Caco-2 (cell line): ENCODE data around the gene FOXF2. TPM values are rescaled to one million over a fixed set of nuclear protein-coding genes. Genes with fewer than 3 reads are reported as not detected.

Source experiments
- BruUV-seq: library from RNA; stranded (reverse); fragments of 400-500 nt; replicated peaks from 2 replicates; lab custom pipeline; 2021; lab: Mats Ljungman, UMichigan
- CTCF ChIA-PET: fragments of 300-600 bp; sonication (Branson Sonifier 250); formaldehyde crosslinking; loops from one replicate; lab custom pipeline; 2022; ENCODE audit warnings: antibody characterized with exemption; lab: Charles Lee
- POLR2A ChIA-PET: fragments of 300-600 bp; sonication (Branson Sonifier 250); formaldehyde crosslinking; loops from one replicate; lab custom pipeline; 2022; ENCODE audit warnings: antibody characterized with exemption; lab: Charles Lee
- DNase-seq, 2 experiments: peaks; one replicate each; pipeline versions ENCODE4 v3.0.0 to v3.0.0-alpha.2; 2020 to 2022
- H3K27me3 ChIP-seq: replicated peaks from 2 replicates; pipeline ENCODE4 v1.6.0; 2011; ENCODE audit warnings: low read length; ENCODE audit not compliant: control insufficient read depth, insufficient read depth
- H3K36me3 ChIP-seq: 2 replicates; pipeline ENCODE4 v1.5.1; 2011; ENCODE audit warnings: low read length; ENCODE audit not compliant: control insufficient read depth, insufficient read depth
- H3K4me1 ChIP-seq: fragments of 250-450 bp; sonication (Bioruptor Pico); 2 replicates; pipeline ENCODE4 v1.5.1; 2020; ENCODE audit warnings: mild to moderate bottlenecking
- H3K4me3 ChIP-seq: 2 replicates; pipeline ENCODE4 v1.5.1; 2011; ENCODE audit warnings: low read depth, mild to moderate bottlenecking, control low read depth, low read length
- H3K9me3 ChIP-seq: fragments of 250-450 bp; sonication (Bioruptor Pico); 2 replicates; pipeline ENCODE4 v1.5.1; 2020; ENCODE audit warnings: mild to moderate bottlenecking, moderate library complexity
- H3K27ac Mint-ChIP-seq: one replicate; pipeline ENCODE4 v1.8.0; 2022; ENCODE audit warnings: mixed read lengths; ENCODE audit not compliant: unreplicated experiment
- H3K27me3 Mint-ChIP-seq: one replicate; pipeline ENCODE4 v1.8.0; 2022; ENCODE audit warnings: mixed read lengths; ENCODE audit not compliant: insufficient read depth, unreplicated experiment
- H3K36me3 Mint-ChIP-seq: one replicate; pipeline ENCODE4 v1.8.0; 2022; ENCODE audit warnings: mild to moderate bottlenecking, mixed read lengths; ENCODE audit not compliant: insufficient read depth, unreplicated experiment
- H3K4me1 Mint-ChIP-seq: one replicate; pipeline ENCODE4 v1.8.0; 2022; ENCODE audit warnings: low read depth, mixed read lengths; ENCODE audit not compliant: unreplicated experiment
- H3K4me3 Mint-ChIP-seq: one replicate; pipeline ENCODE4 v1.8.0; 2022; ENCODE audit warnings: mild to moderate bottlenecking, moderate library complexity, mixed read lengths; ENCODE audit not compliant: unreplicated experiment
- H3K9me3 Mint-ChIP-seq: one replicate; pipeline ENCODE4 v1.8.0; 2022; ENCODE audit warnings: mixed read lengths; ENCODE audit not compliant: unreplicated experiment
- intact Hi-C: fragments of 100-400 bp; cut with micrococcal nuclease; formaldehyde crosslinking; loops from one replicate; pipeline ENCODE4 v1.10.0; 2022; ENCODE audit not compliant: unreplicated experiment
- total RNA-seq: library from RNA; stranded (reverse); gene quantifications from 2 replicates; pipeline ENCODE4 v1.2.3, GENCODE V29; 2022
- TF ChIP-seq, protein P1 (sequence below), 2 experiments: fragments of 200-600 bp in 1 of 2; IDR thresholded peaks; 1 replicate in 1 of 2; 2 replicates in 1 of 2; pipeline versions ENCODE4 v1.5.1 to v1.8.0; 2011 to 2022; ENCODE audit warnings: antibody characterized with exemption in 1 of 2, control low read depth in 1 of 2, inconsistent platforms in 1 of 2, low read depth in 1 of 2, low read length in 1 of 2, mild to moderate bottlenecking in 1 of 2, moderate library complexity in 1 of 2; ENCODE audit not compliant: insufficient read depth in 1 of 2, severe bottlenecking in 1 of 2, unreplicated experiment in 1 of 2

The FOXF2 gene
- total RNA-seq, 1 experiment from 2014 or later = 0.88 TPM

- Histone ChIP-seq H3K9me3 (no peaks in the 10 kb centered on the region), H3K4me1 (no peaks in the 10 kb centered on the region), H3K4me3 (no peak overlapping the region), H3K27me3 (no peaks in the 10 kb centered on the region), H3K36me3 (no peaks in the 10 kb centered on the region)
- Mint-ChIP-seq H3K9me3 (no peaks in the 10 kb centered on the region), H3K27ac (no peak overlapping the region), H3K4me1 (no peaks in the 10 kb centered on the region), H3K4me3 (no peak overlapping the region), H3K36me3 (no peaks in the 10 kb centered on the region), H3K27me3 (peaks cover 2% of the 10 kb centered on the region)
- DNase-seq = no peak
- TF ChIP-seq, protein P1, sequence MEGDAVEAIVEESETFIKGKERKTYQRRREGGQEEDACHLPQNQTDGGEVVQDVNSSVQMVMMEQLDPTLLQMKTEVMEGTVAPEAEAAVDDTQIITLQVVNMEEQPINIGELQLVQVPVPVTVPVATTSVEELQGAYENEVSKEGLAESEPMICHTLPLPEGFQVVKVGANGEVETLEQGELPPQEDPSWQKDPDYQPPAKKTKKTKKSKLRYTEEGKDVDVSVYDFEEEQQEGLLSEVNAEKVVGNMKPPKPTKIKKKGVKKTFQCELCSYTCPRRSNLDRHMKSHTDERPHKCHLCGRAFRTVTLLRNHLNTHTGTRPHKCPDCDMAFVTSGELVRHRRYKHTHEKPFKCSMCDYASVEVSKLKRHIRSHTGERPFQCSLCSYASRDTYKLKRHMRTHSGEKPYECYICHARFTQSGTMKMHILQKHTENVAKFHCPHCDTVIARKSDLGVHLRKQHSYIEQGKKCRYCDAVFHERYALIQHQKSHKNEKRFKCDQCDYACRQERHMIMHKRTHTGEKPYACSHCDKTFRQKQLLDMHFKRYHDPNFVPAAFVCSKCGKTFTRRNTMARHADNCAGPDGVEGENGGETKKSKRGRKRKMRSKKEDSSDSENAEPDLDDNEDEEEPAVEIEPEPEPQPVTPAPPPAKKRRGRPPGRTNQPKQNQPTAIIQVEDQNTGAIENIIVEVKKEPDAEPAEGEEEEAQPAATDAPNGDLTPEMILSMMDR (IDR thresholded peaks at IDR 0.05; ENCODE audit: insufficient read depth in 1 of 2, low read depth in 1 of 2, low read length in 1 of 2, severe bottlenecking in 1 of 2, unreplicated experiment in 1 of 2) = no peak
- POLR2A ChIA-PET = no interaction called here
- CTCF ChIA-PET = no interaction called here
- intact Hi-C loops = no loop called here
- BruUV-seq = no TSS peak
Measured at GRCh38 chr6:1363298-1363697, 26.1 kb upstream of the FOXF2 start.

- Mint-ChIP-seq H3K4me1 (no peaks in the 10 kb centered on the region), H3K9me3 (peaks cover 2% of the 10 kb centered on the region), H3K36me3 (no peaks in the 10 kb centered on the region), H3K4me3 (no peak overlapping the region), H3K27me3 (peaks cover 5% of the 10 kb centered on the region), H3K27ac (no peak overlapping the region)
- Histone ChIP-seq H3K27me3 (no peaks in the 10 kb centered on the region), H3K4me3 (no peak overlapping the region), H3K36me3 (no peaks in the 10 kb centered on the region), H3K9me3 (no peaks in the 10 kb centered on the region), H3K4me1 (no peaks in the 10 kb centered on the region)
- no TSS peak for BruUV-seq
- ChIA-PET POLR2A (no interaction called here), CTCF (interaction anchor here (1.0 kb wide), 1 partner anchor 73 kb away, joined by 3 read pairs; no protein-coding TSS in a partner anchor)
- DNase-seq = peak in 1 of 2 experiments; percentile 57
- intact Hi-C loops = loop anchor here (1.0 to 2.0 kb wide), 2 partner anchors 33 to 73 kb away; no protein-coding TSS in a partner anchor
- TF ChIP-seq, protein P1 (IDR thresholded peaks at IDR 0.05; ENCODE audit: insufficient read depth in 1 of 2, low read depth in 1 of 2, low read length in 1 of 2, severe bottlenecking in 1 of 2, unreplicated experiment in 1 of 2) = peak; percentile 42 to 55
Measured at GRCh38 chr6:1363729-1364572, 25.4 kb upstream of the FOXF2 start.

GRCh38 chr6:1364791-1365190, 24.6 kb upstream of the FOXF2 start:
- Mint-ChIP-seq H3K36me3 (no peaks in the 10 kb centered on the region), H3K9me3 (peaks cover 9% of the 10 kb centered on the region), H3K4me1 (no peaks in the 10 kb centered on the region), H3K4me3 (no peak overlapping the region), H3K27me3 (peaks cover 7% of the 10 kb centered on the region), H3K27ac (no peak overlapping the region)
- H3K4me3 ChIP-seq = no peak overlapping the region
- no peaks in the 10 kb centered on the region for H3K9me3 ChIP-seq
- ChIA-PET CTCF (interaction anchor here (1.0 kb wide), 1 partner anchor 72 kb away, joined by 3 read pairs; no protein-coding TSS in a partner anchor), POLR2A (no interaction called here)
- intact Hi-C loops = loop anchor here (1.0 to 2.0 kb wide), 2 partner anchors 33 to 72 kb away; no protein-coding TSS in a partner anchor
- H3K36me3 ChIP-seq = no peaks in the 10 kb centered on the region
- H3K27me3 ChIP-seq = no peaks in the 10 kb centered on the region; the same call in 1 of the 2 replicates
- TF ChIP-seq, protein P1 (IDR thresholded peaks at IDR 0.05; ENCODE audit: insufficient read depth in 1 of 2, low read depth in 1 of 2, low read length in 1 of 2, severe bottlenecking in 1 of 2, unreplicated experiment in 1 of 2) = no peak
- no peaks in the 10 kb centered on the region for H3K4me1 ChIP-seq
- no peak for DNase-seq
- no TSS peak for BruUV-seq
